Activated T-cell treated with anti-CD3 and anti-CD28 coated beads, Interleukin-2, amount 50 U/mL, for 72 hours (primary cell): ENCODE data around the gene ASCL1. TPM values are rescaled to one million over a fixed set of nuclear protein-coding genes. Genes with fewer than 3 reads are reported as not detected.
A peak's percentile ranks its signal among the peaks of the same experiment; 100 is the strongest.

ENCODE experiments used
- ATAC-seq, 2 donors: fragments of 150-1000 bp; cut with Tn5 transposase; replicated peaks in 1 of 2; 2 replicates each; pipeline ENCODE4 v1.10.0; 2021; ENCODE audit warnings: moderate library complexity in 2 of 2, mild to moderate bottlenecking in 1 of 2
- DNase-seq, 2 donors: peaks; one replicate each; pipeline ENCODE4 v3.0.0; 2021 to 2022; ENCODE audit warnings: mixed read lengths in 1 of 2
- H3K27ac Mint-ChIP-seq: one replicate; pipeline ENCODE4 v1.8.0; 2022; ENCODE audit warnings: mild to moderate bottlenecking, moderate library complexity, mixed read lengths
- H3K27me3 Mint-ChIP-seq: one replicate; pipeline ENCODE4 v1.8.0; 2022; ENCODE audit warnings: low read depth, mixed read lengths
- H3K36me3 Mint-ChIP-seq, 2 donors: one replicate each; pipeline ENCODE4 v1.8.0; 2022; ENCODE audit warnings: mixed read lengths in 2 of 2, mild to moderate bottlenecking in 1 of 2; ENCODE audit not compliant: insufficient read depth in 2 of 2
- H3K4me1 Mint-ChIP-seq: one replicate; pipeline ENCODE4 v1.8.0; 2022; ENCODE audit warnings: low read depth, mixed read lengths
- H3K4me3 Mint-ChIP-seq, 2 donors: one replicate each; pipeline ENCODE4 v1.8.0; 2022; ENCODE audit warnings: mild to moderate bottlenecking in 2 of 2, mixed read lengths in 2 of 2, moderate library complexity in 2 of 2
- H3K9me3 Mint-ChIP-seq, 2 donors: one replicate each; pipeline ENCODE4 v1.8.0; 2022; ENCODE audit warnings: mixed read lengths in 2 of 2
- total RNA-seq, 2 donors: library from RNA; stranded (reverse); gene quantifications; one replicate each; pipeline ENCODE4 v1.2.3, GENCODE V29; 2022

The ASCL1 gene
- total RNA-seq, 2 donors from 2014 or later: not detected

DNA sequence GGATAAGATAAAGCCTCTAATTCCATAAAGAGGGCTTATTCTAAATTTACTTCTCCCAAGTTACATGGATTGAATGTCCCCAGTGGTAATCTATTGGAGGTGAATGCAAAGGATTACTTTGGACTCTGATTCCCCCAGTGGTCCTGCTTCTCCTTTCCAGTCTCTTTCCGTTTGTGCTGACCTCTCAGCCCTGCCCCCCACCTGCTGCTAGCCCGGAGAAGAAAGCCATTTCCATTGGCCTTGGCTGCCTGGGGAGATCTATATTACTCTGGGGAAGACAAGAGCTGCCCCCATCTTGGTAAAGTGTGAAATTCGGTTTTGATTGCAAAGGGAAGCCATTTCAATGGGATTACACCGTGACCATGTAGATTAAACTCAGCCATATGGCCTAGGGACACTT is 13.3 kb downstream of the ASCL1 start:
- Mint-ChIP-seq H3K9me3 (peaks cover 0 to 1% of the 10 kb centered on the region in 2 donors), H3K27ac (no peak overlapping the region), H3K4me1 (peaks cover 2% of the 10 kb centered on the region), H3K27me3 (peaks cover 80% of the 10 kb centered on the region), H3K36me3 (peaks cover 0 to under 1% of the 10 kb centered on the region in 2 donors), H3K4me3 (no peak overlapping the region)
- DNase-seq (no peak), ATAC-seq (no peak)

DNA sequence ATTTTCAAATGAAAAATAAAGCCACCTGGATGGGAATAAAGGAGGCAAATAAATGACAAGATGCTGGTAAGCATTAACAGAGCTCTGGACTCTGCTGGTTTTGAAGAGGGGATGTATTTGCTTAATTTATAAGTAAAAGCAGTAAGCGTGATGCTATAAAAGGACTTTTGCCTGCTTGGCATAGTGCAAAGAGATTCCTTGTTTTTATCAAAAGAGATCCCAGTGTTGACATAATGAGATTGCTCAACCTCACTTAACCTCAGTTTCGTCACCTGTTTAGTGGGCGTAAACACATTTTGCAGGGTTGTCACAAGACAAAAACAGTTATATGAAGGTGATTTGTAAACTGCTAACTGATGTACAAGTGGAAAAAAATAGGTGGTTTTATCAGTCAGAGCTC is 13.8 kb downstream of the ASCL1 start:
- H3K4me1 Mint-ChIP-seq: no peaks in the 10 kb centered on the region
- no peak overlapping the region for H3K4me3 Mint-ChIP-seq
- H3K36me3 Mint-ChIP-seq: no peaks in the 10 kb centered on the region
- DNase-seq: no peak
- H3K27ac Mint-ChIP-seq: no peak overlapping the region
- peaks cover 0 to 1% of the 10 kb centered on the region in 2 donors for H3K9me3 Mint-ChIP-seq
- no peak for ATAC-seq
- H3K27me3 Mint-ChIP-seq: peaks cover 80% of the 10 kb centered on the region

DNA sequence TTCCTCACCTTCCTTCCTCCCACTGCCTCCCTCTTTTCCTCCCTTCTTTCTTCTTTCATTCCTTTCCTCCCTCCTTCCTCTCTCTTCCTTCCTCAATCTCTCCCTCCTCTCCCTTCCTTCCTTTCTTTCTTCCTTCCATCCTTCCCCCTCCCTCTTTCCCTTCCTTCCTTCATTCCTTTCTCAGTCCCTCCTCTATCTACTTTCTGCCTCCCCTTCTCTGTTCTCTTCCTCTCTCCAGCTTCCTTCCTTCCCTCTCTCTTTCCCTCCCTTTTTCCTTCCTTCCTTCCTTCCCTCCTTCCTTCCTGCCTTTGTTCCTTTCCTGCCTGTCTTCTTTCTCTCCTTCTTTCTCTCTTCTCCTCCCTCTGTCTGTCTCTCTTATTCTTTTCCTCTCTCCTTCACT is 16.1 kb downstream of the ASCL1 start:
- peaks cover 57% of the 10 kb centered on the region for H3K27me3 Mint-ChIP-seq
- ATAC-seq (no peak), DNase-seq (no peak)
- H3K4me3 Mint-ChIP-seq: no peak overlapping the region
- H3K9me3 Mint-ChIP-seq: no peaks in the 10 kb centered on the region
- H3K4me1 Mint-ChIP-seq: no peaks in the 10 kb centered on the region
- H3K27ac Mint-ChIP-seq: peak overlapping the region; percentile 8
- H3K36me3 Mint-ChIP-seq: no peaks in the 10 kb centered on the region

DNA sequence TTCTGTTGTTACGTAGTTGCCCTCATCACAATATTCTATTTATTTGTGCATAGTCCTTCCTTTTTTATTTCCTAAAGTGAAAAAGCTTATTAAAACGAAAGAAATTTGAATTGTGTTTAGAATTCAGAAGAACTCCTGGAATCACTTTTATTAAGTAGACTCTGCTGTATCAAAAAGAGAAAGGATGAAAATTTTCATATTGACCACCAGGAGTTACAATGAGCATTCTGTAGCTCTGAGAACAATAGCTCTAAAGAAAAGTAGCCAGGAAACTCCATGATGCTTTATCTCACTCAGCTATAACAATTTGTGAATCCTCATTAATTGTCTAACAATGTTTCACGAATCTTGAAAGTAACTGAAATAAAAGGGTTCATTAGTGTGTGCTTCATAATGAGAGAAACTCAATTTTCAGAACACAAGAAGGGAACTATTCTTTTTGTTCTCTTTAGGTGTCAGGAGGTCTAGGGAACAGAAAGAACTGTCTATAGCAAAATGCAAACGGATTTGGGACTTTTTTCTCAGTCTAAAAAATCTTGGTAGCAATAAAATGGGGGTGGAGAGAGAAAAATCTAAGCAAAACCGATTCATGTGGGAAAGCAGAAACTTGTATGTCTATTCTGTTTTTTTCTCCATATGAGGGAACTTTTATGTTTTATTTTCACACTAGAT is 19.3 kb downstream of the ASCL1 start:
- no peak overlapping the region for H3K27ac Mint-ChIP-seq
- ATAC-seq (no peak), DNase-seq (no peak)
- no peaks in the 10 kb centered on the region for H3K4me1 Mint-ChIP-seq
- H3K4me3 Mint-ChIP-seq: no peak overlapping the region
- H3K27me3 Mint-ChIP-seq: peaks cover 30% of the 10 kb centered on the region
- H3K36me3 Mint-ChIP-seq: no peaks in the 10 kb centered on the region
- no peaks in the 10 kb centered on the region for H3K9me3 Mint-ChIP-seq

DNA sequence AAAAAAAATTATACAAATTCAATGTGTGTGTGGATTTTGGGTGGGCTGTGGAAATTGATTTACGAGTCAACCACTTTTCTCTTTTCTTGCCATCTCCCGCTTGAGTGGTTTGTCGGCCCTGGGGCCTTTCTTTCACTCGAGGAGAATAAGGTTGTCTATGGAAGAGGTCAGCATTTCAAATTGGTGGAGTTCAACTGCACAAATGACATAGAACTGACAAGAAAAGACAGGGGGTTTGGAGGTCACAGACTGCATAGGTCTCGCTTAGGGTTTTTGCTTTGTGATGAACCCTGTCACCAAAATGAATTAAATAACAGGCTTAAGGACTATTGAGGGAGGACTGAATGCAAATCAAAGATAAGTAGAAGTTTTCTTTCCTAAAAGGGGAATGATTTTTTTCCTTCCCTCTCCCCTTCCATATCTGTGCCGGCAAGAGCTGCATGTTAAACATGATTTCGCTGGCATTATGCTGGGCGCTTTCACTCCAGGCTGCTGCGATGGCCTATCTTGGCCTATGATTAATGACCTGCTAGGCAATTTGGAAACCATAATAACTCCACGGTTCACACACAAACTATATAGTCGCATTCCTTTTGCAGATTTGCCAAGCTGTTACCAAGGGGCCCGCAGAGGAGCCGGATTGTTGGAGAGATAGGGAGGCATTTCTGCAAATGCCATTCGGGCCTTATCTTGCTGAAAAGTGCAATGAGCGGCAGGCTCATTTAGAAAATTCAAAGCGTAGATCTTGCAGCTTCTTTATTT is 20.7 kb downstream of the ASCL1 start:
- H3K4me1 Mint-ChIP-seq: no peaks in the 10 kb centered on the region
- no peaks in the 10 kb centered on the region for H3K36me3 Mint-ChIP-seq
- H3K27ac Mint-ChIP-seq: no peak overlapping the region
- H3K9me3 Mint-ChIP-seq: no peaks in the 10 kb centered on the region
- ATAC-seq: no peak
- DNase-seq: no peak
- H3K27me3 Mint-ChIP-seq: peaks cover 20% of the 10 kb centered on the region
- H3K4me3 Mint-ChIP-seq: no peak overlapping the region

DNA sequence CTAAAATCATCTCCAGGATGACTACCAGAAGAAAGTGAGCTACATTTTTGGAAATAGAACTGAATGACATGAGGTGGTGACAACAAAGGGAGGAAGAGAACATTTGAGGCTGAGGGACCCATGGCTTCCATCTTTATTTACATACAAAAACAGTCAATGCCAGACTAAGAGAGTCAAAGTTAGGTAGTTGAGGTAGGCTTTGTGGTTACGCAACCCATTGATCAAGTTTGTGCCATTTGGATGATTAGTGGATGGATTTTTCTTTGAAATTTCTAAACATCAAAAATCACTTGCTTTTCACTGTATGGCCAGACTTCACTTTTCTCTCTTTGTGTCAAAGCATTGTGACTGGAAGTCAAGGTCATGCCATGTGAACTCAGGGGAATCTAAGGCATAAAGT is 22.9 kb downstream of the ASCL1 start:
- peaks cover 18% of the 10 kb centered on the region for H3K27me3 Mint-ChIP-seq
- no peak overlapping the region for H3K27ac Mint-ChIP-seq
- no peaks in the 10 kb centered on the region for H3K4me1 Mint-ChIP-seq
- DNase-seq (no peak), ATAC-seq (no peak)
- H3K36me3 Mint-ChIP-seq: no peaks in the 10 kb centered on the region
- H3K4me3 Mint-ChIP-seq: no peak overlapping the region
- no peaks in the 10 kb centered on the region for H3K9me3 Mint-ChIP-seq

DNA sequence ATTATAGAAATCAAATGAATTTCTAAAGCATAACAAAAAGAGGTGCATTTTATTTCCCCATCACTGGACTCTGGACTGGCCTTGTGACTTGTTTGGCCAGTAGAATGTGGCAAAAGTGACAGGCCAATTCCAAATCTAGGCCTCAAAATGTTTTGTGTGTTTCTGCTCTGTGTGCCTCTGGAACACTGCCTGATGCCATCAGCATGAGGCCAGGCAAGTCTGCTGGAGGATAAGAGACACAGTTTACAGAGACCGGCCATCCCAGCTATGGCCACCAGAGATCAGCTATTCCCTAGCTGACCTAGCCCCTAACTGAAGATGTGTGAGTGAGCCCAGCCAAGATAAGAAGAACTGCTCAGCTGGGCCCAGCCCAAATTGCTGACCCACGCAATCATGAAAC is 32.9 kb downstream of the ASCL1 start:
- H3K27me3 Mint-ChIP-seq: no peaks in the 10 kb centered on the region
- H3K4me1 Mint-ChIP-seq: peaks cover 5% of the 10 kb centered on the region
- H3K4me3 Mint-ChIP-seq: no peak overlapping the region
- no peak overlapping the region for H3K27ac Mint-ChIP-seq
- no peak for DNase-seq
- ATAC-seq: no peak
- no peaks in the 10 kb centered on the region for H3K36me3 Mint-ChIP-seq
- H3K9me3 Mint-ChIP-seq: peaks cover 0 to 2% of the 10 kb centered on the region in 2 donors

DNA sequence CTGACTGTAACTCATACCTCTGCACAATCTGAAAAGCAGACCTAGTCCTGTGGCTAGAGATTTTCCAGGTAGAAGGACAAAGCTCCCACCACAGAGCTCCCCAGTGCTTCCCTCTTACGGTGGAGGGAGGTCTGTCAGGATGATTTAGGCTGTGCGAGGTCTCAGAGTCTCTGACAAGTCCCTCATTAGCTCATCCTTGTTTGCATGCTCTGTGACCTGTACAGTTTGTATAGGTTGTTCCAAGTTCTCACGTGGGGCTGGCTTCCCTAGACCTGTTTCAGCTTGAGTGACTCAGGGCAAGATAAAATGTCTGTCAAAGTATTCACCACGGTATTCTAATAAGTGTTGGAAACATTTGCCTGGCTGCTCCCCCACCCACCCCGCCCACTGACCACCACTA is 34.8 kb downstream of the ASCL1 start:
- Mint-ChIP-seq H3K27me3 (no peaks in the 10 kb centered on the region), H3K9me3 (peaks cover 2 to 3% of the 10 kb centered on the region in 2 donors), H3K27ac (no peak overlapping the region), H3K36me3 (no peaks in the 10 kb centered on the region), H3K4me3 (no peak overlapping the region), H3K4me1 (peaks cover 5% of the 10 kb centered on the region)
- ATAC-seq (no peak), DNase-seq (no peak)

DNA sequence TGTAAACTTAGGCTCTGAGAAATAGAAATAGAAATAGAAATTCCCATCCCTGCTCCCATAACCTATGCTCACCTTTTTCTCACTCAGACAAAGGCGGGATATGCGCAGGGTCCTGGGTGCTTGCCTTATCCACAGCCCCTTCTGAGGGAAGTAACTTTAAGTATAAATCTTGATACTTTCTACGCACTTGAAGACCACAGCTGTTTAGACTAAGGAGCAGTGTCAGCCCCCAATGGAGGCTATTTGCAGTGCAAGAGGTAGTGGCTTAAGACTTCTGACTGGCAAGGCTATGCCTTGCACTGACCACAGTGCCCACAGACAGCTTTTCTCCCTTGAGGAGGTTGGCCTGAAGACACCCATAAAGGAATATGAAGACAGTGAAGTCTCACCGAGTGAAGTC is 35.2 kb downstream of the ASCL1 start:
- Mint-ChIP-seq H3K27ac (no peak overlapping the region), H3K36me3 (no peaks in the 10 kb centered on the region), H3K9me3 (peaks cover 2 to 4% of the 10 kb centered on the region in 2 donors), H3K4me1 (peaks cover 5% of the 10 kb centered on the region), H3K27me3 (no peaks in the 10 kb centered on the region), H3K4me3 (no peak overlapping the region)
- no peak for DNase-seq
- no peak for ATAC-seq

DNA sequence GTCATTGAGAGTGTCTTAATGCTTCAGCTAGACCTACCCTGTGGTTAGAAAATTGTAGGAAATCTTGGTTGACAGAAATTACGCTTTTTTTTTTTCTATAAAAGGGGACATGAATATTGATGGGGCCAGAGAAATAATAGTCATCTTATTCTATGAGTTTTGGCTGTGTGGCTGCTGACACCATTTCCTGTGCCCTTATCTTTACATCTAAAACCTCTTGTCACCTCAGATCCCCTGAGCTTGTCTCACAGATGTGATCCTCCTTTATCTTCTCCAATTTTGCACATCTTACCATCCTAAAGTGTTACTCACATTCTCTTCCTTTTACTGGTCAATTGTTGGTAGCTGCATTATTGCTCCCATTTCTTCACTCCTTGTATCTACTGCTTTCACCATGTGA is 36.1 kb downstream of the ASCL1 start:
- no peak overlapping the region for H3K27ac Mint-ChIP-seq
- ATAC-seq (no peak), DNase-seq (no peak)
- peaks cover 4% of the 10 kb centered on the region in 2 donors for H3K9me3 Mint-ChIP-seq
- no peak overlapping the region for H3K4me3 Mint-ChIP-seq
- H3K4me1 Mint-ChIP-seq: peaks cover 5% of the 10 kb centered on the region
- H3K36me3 Mint-ChIP-seq: peaks cover 0 to 1% of the 10 kb centered on the region in 2 donors
- no peaks in the 10 kb centered on the region for H3K27me3 Mint-ChIP-seq

DNA sequence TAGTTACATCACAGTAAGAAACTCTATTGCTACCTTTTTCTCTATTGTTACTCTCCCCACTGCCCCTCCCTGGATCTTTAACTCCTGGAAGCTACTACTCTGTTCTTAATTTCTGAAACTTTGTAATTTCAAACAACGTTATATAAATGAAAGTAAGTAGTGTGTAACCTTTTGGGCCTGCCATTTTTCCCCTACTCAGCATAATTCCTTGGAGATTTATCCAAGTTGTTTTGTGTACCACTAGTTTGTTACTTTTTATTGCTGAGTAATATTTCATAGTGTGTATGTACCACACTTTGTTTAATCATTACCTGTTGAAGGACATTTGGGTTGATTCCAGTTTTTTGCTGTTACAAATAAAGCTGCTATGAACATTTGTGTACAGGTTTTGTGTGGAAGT is 37.9 kb downstream of the ASCL1 start:
- no peak for DNase-seq
- Mint-ChIP-seq H3K36me3 (peaks cover 0 to 4% of the 10 kb centered on the region in 2 donors), H3K27ac (no peak overlapping the region), H3K9me3 (peaks cover 4 to 6% of the 10 kb centered on the region in 2 donors), H3K27me3 (no peaks in the 10 kb centered on the region), H3K4me1 (peaks cover 5% of the 10 kb centered on the region), H3K4me3 (no peak overlapping the region)
- ATAC-seq: no peak
